Activated T-helper 17 cell treated with anti-CD3 and anti-CD28 coated beads, Interleukin-2, amount 50 U/mL, for 72 hours (primary cell): ENCODE measurements around the gene LILRA2. TPM values are rescaled to one million over a fixed set of nuclear protein-coding genes. Genes with fewer than 3 reads are reported as not detected.
"Not testable (repeated sequence)": the region's sequence is repeated elsewhere in the genome, so short reads cannot be mapped to it uniquely, and the experiment has no call there.

Experiments used
- ATAC-seq: fragments of 150-1000 bp; cut with Tn5 transposase; replicated peaks from 2 replicates; pipeline ENCODE4 v1.10.0; 2021; ENCODE audit warnings: mild to moderate bottlenecking, moderate library complexity
- H3K27ac Mint-ChIP-seq: one replicate; pipeline ENCODE4 v1.8.0; 2022; ENCODE audit warnings: mixed read lengths
- H3K27me3 Mint-ChIP-seq: one replicate; pipeline ENCODE4 v1.8.0; 2022; ENCODE audit warnings: mixed read lengths
- H3K36me3 Mint-ChIP-seq: one replicate; pipeline ENCODE4 v1.8.0; 2022; ENCODE audit warnings: low read depth, mild to moderate bottlenecking, mixed read lengths
- H3K4me1 Mint-ChIP-seq: one replicate; pipeline ENCODE4 v1.8.0; 2022; ENCODE audit warnings: mixed read lengths
- H3K4me3 Mint-ChIP-seq: one replicate; pipeline ENCODE4 v1.8.0; 2022; ENCODE audit warnings: mild to moderate bottlenecking, mixed read lengths
- H3K9me3 Mint-ChIP-seq: one replicate; pipeline ENCODE4 v1.8.0; 2022; ENCODE audit warnings: mixed read lengths
- total RNA-seq, 2 donors: library from RNA; stranded (reverse); gene quantifications; one replicate each; pipeline ENCODE4 v1.2.3, GENCODE V29; 2022

Gene LILRA2
- total RNA-seq, 2 donors from 2014 or later: not detected

- H3K27ac Mint-ChIP-seq: no peak overlapping the region
- ATAC-seq: no peak
- no peaks in the 10 kb centered on the region for H3K36me3 Mint-ChIP-seq
- no peak overlapping the region for H3K4me3 Mint-ChIP-seq
- peaks cover 4% of the 10 kb centered on the region for H3K9me3 Mint-ChIP-seq
- peaks cover 16% of the 10 kb centered on the region for H3K27me3 Mint-ChIP-seq
- no peaks in the 10 kb centered on the region for H3K4me1 Mint-ChIP-seq
Measured at GRCh38 chr19:54554006-54554405, 19.6 kb upstream of the LILRA2 start.

GRCh38 chr19:54554896-54555295 is 18.7 kb upstream of the LILRA2 start:
- no peak overlapping the region for H3K4me3 Mint-ChIP-seq

GRCh38 chr19:54556194-54556593 is 17.4 kb upstream of the LILRA2 start:
- H3K9me3 Mint-ChIP-seq: peaks cover 4% of the 10 kb centered on the region
- H3K4me1 Mint-ChIP-seq: no peaks in the 10 kb centered on the region
- H3K27me3 Mint-ChIP-seq: peaks cover 16% of the 10 kb centered on the region
- no peaks in the 10 kb centered on the region for H3K36me3 Mint-ChIP-seq
- H3K4me3 Mint-ChIP-seq: no peak overlapping the region
- no peak for ATAC-seq
- H3K27ac Mint-ChIP-seq: no peak overlapping the region

More at GRCh38 chr19:54554896-54555295, 18.7 kb upstream of the LILRA2 start:
- no peak for ATAC-seq
- peaks cover 4% of the 10 kb centered on the region for H3K9me3 Mint-ChIP-seq
- H3K4me1 Mint-ChIP-seq: no peaks in the 10 kb centered on the region
- H3K36me3 Mint-ChIP-seq: no peaks in the 10 kb centered on the region
- no peak overlapping the region for H3K27ac Mint-ChIP-seq
- H3K27me3 Mint-ChIP-seq: peaks cover 16% of the 10 kb centered on the region

- Mint-ChIP-seq H3K4me3 (no peak overlapping the region), H3K27me3 (peaks cover 9% of the 10 kb centered on the region), H3K36me3 (no peaks in the 10 kb centered on the region), H3K27ac (no peak overlapping the region), H3K4me1 (no peaks in the 10 kb centered on the region), H3K9me3 (no peaks in the 10 kb centered on the region)
- no peak for ATAC-seq
Measured at GRCh38 chr19:54558339-54558738, 15.3 kb upstream of the LILRA2 start.

- H3K36me3 Mint-ChIP-seq: no peaks in the 10 kb centered on the region
- no peak overlapping the region for H3K4me3 Mint-ChIP-seq
- no peaks in the 10 kb centered on the region for H3K9me3 Mint-ChIP-seq
- H3K27ac Mint-ChIP-seq: no peak overlapping the region
- no peak for ATAC-seq
- peaks cover 6% of the 10 kb centered on the region for H3K27me3 Mint-ChIP-seq
- H3K4me1 Mint-ChIP-seq: no peaks in the 10 kb centered on the region
Measured at GRCh38 chr19:54560881-54561385, 12.7 kb upstream of the LILRA2 start.

GRCh38 chr19:54561840-54562239 is 11.8 kb upstream of the LILRA2 start:
- no peaks in the 10 kb centered on the region for H3K4me1 Mint-ChIP-seq
- H3K9me3 Mint-ChIP-seq: no peaks in the 10 kb centered on the region
- H3K27me3 Mint-ChIP-seq: peaks cover 7% of the 10 kb centered on the region
- H3K4me3 Mint-ChIP-seq: no peak overlapping the region
- no peak overlapping the region for H3K27ac Mint-ChIP-seq
- H3K36me3 Mint-ChIP-seq: no peaks in the 10 kb centered on the region
- ATAC-seq: no peak

GRCh38 chr19:54563206-54563605 is 10.4 kb upstream of the LILRA2 start:
- not testable (repeated sequence) for H3K27me3 Mint-ChIP-seq, H3K4me3 Mint-ChIP-seq, H3K9me3 Mint-ChIP-seq, ATAC-seq, H3K27ac Mint-ChIP-seq, H3K4me1 Mint-ChIP-seq, H3K36me3 Mint-ChIP-seq

GRCh38 chr19:54570316-54570715 is 3.3 kb upstream of the LILRA2 start:
- no peaks in the 10 kb centered on the region for H3K4me1 Mint-ChIP-seq
- no peak for ATAC-seq
- H3K27ac Mint-ChIP-seq: no peak overlapping the region
- H3K36me3 Mint-ChIP-seq: no peaks in the 10 kb centered on the region
- H3K9me3 Mint-ChIP-seq: no peaks in the 10 kb centered on the region
- H3K27me3 Mint-ChIP-seq: peaks cover 31% of the 10 kb centered on the region
- no peak overlapping the region for H3K4me3 Mint-ChIP-seq

- not testable (repeated sequence) for H3K4me1 Mint-ChIP-seq, H3K9me3 Mint-ChIP-seq, H3K36me3 Mint-ChIP-seq, H3K27ac Mint-ChIP-seq, ATAC-seq, H3K4me3 Mint-ChIP-seq
- H3K27me3 Mint-ChIP-seq: peaks cover 27% of the 10 kb centered on the region
Measured at GRCh38 chr19:54571715-54572615, 1.6 kb upstream of the LILRA2 start.

GRCh38 chr19:54572696-54573311 is 786 bp upstream of the LILRA2 start:
- no peaks in the 10 kb centered on the region for H3K4me1 Mint-ChIP-seq
- peaks cover 27% of the 10 kb centered on the region for H3K27me3 Mint-ChIP-seq
- ATAC-seq: no peak
- no peak overlapping the region for H3K27ac Mint-ChIP-seq
- no peaks in the 10 kb centered on the region for H3K9me3 Mint-ChIP-seq
- no peak overlapping the region for H3K4me3 Mint-ChIP-seq
- no peaks in the 10 kb centered on the region for H3K36me3 Mint-ChIP-seq

GRCh38 chr19:54574051-54574450 is 461 bp downstream of the LILRA2 start:
- H3K9me3 Mint-ChIP-seq: no peaks in the 10 kb centered on the region
- no peaks in the 10 kb centered on the region for H3K36me3 Mint-ChIP-seq
- no peaks in the 10 kb centered on the region for H3K4me1 Mint-ChIP-seq
- no peak overlapping the region for H3K27ac Mint-ChIP-seq
- H3K4me3 Mint-ChIP-seq: no peak overlapping the region
- no peak for ATAC-seq
- H3K27me3 Mint-ChIP-seq: peaks cover 27% of the 10 kb centered on the region

GRCh38 chr19:54574527-54575056 is 1.0 kb downstream of the LILRA2 start:
- Mint-ChIP-seq H3K27ac (no peak overlapping the region), H3K36me3 (no peaks in the 10 kb centered on the region), H3K27me3 (peaks cover 24% of the 10 kb centered on the region), H3K4me3 (no peak overlapping the region), H3K9me3 (no peaks in the 10 kb centered on the region), H3K4me1 (no peaks in the 10 kb centered on the region)
- ATAC-seq: no peak

GRCh38 chr19:54575205-54575604 is 1.6 kb downstream of the LILRA2 start:
- peaks cover 21% of the 10 kb centered on the region for H3K27me3 Mint-ChIP-seq
- not testable (repeated sequence) for H3K4me1 Mint-ChIP-seq, H3K27ac Mint-ChIP-seq, H3K9me3 Mint-ChIP-seq, ATAC-seq, H3K36me3 Mint-ChIP-seq, H3K4me3 Mint-ChIP-seq

- no peak for ATAC-seq
- no peaks in the 10 kb centered on the region for H3K36me3 Mint-ChIP-seq
- peaks cover 21% of the 10 kb centered on the region for H3K27me3 Mint-ChIP-seq
- H3K4me3 Mint-ChIP-seq: no peak overlapping the region
- H3K4me1 Mint-ChIP-seq: no peaks in the 10 kb centered on the region
- H3K9me3 Mint-ChIP-seq: no peaks in the 10 kb centered on the region
- no peak overlapping the region for H3K27ac Mint-ChIP-seq
Measured at GRCh38 chr19:54576411-54576976, 2.9 kb downstream of the LILRA2 start.
